Gastroesophageal sphincter (tissue), 4 donors: ENCODE data around the gene LRRC45. TPM values are rescaled to one million over a fixed set of nuclear protein-coding genes. Genes with fewer than 3 reads are reported as not detected.
A peak's percentile ranks its signal among the peaks of the same experiment; 100 is the strongest.

Source experiments
- ATAC-seq: fragments of 150-250 bp; one replicate; pipeline ENCODE4 v1.9.1; 2016; ENCODE audit warnings: mild to moderate bottlenecking, moderate library complexity
- H3K27ac ChIP-seq, 4 donors: fragments of 200-600 bp; sonication (generic) in 3 of 4; 1 replicate in 3 of 4; 2 replicates in 1 of 4; pipeline ENCODE4 v1.5.1; 2016 to 2019
- H3K27me3 ChIP-seq: fragments of 200-600 bp; sonication (generic); one replicate; pipeline ENCODE4 v1.5.1; 2019
- H3K36me3 ChIP-seq, 2 donors: fragments of 200-600 bp; sonication (generic); one replicate each; pipeline ENCODE4 v1.5.1; 2019; ENCODE audit warnings: control low read depth in 1 of 2
- H3K4me1 ChIP-seq, 3 donors: fragments of 200-600 bp; sonication (generic); 1 replicate in 2 of 3; 2 replicates in 1 of 3; pipeline ENCODE4 v1.5.1; 2016 to 2019; ENCODE audit warnings: control low read depth in 2 of 3
- H3K4me3 ChIP-seq, 2 donors: fragments of 200-600 bp; sonication (generic); one replicate each; pipeline ENCODE4 v1.5.1; 2019; ENCODE audit warnings: mild to moderate bottlenecking in 1 of 2, moderate library complexity in 1 of 2
- H3K9me3 ChIP-seq, 3 donors: fragments of 200-600 bp; sonication (generic); one replicate each; pipeline ENCODE4 v1.5.1; 2017 to 2019; ENCODE audit warnings: control low read depth in 2 of 3
- EP300 ChIP-seq: sonication (generic); formaldehyde crosslinking; IDR thresholded peaks from one replicate; pipeline ENCODE4 v1.6.1; 2017; ENCODE audit warnings: antibody characterized with exemption, mild to moderate bottlenecking
- POLR2A ChIP-seq, 2 donors: fragments of 450-650 bp; IDR thresholded peaks; one replicate each; pipeline ENCODE4 v1.6.1; 2017; ENCODE audit warnings: antibody characterized with exemption in 2 of 2, mild to moderate bottlenecking in 2 of 2, moderate library complexity in 1 of 2
- POLR2AphosphoS5 ChIP-seq: sonication (generic); formaldehyde crosslinking; IDR thresholded peaks from one replicate; pipeline ENCODE4 v1.6.1; 2017; ENCODE audit warnings: antibody characterized with exemption
- WGBS, 2 donors: methylation state at CpG; one replicate each; pipeline ENCODE4 v1.1.5; 2018; ENCODE audit warnings: low coverage in 1 of 2; 5-methylcytosine and 5-hydroxymethylcytosine counted together
- total RNA-seq, 4 donors: library from RNA; depleted of rRNA; stranded (reverse); fragments of >200 nt; gene quantifications; one replicate each; pipeline ENCODE4 v1.1.0, GENCODE V29; 2016
- TF ChIP-seq, protein P1 (sequence below), 4 experiments: fragments of 200-600 bp in 2 of 4; fragments of 450-650 bp in 2 of 4; sonication (generic) in 1 of 4; IDR thresholded peaks; one replicate each; pipeline ENCODE4 v1.5.1; 2017 to 2019; ENCODE audit warnings: antibody characterized with exemption in 4 of 4, mild to moderate bottlenecking in 2 of 4, moderate library complexity in 2 of 4

LRRC45 gene
- total RNA-seq, 4 donors from 2014 or later: 4.4 to 16.3 (median 12.4) TPM

DNA sequence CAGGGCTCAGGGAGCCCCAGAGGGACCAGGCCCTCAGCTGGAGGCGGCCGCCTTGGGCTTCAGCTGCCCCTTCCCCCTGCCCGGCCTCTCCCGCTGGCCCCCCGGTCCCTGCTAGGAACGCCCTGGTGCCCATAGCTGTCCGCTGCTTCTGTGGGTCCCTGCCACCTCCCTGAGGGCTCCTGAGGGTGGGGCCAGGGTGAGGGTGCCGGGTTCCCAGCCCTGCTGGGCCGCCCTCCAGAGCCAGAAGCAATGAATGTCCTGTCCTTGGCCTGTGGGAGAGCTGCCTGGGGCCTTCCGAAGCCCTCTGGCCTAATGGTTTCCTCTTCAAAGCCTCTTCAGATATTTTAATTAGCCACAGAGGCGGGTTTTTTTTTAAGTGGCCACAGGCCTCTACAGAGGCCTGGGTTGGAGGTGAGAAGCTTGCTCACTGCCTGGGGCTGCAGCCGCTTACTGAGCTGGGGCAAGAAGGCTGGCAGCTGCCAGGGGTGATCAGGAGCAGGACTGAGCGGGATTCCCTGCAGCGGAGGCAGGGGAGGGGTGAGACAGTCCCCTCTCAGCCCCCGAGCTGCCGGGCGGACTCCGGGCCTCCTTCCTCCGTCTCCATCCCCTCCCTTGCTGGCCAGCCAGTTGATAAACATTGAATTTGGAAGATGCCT lies 10.3 kb upstream of the LRRC45 start:
- H3K27me3 ChIP-seq: no peaks in the 10 kb centered on the region
- WGBS, 2 donors: no CpG with 5 or more reads among the region's 19 CpGs
- peaks cover 0 to 45% of the 10 kb centered on the region in 2 donors for H3K36me3 ChIP-seq
- H3K27ac ChIP-seq: peak overlapping the region in 1 of 4 donors; percentile 48
- no peaks in the 10 kb centered on the region for H3K4me1 ChIP-seq
- H3K4me3 ChIP-seq: no peak overlapping the region
- TF ChIP-seq POLR2A (IDR thresholded peaks at IDR 0.05): no peak
- TF ChIP-seq, protein P1, sequence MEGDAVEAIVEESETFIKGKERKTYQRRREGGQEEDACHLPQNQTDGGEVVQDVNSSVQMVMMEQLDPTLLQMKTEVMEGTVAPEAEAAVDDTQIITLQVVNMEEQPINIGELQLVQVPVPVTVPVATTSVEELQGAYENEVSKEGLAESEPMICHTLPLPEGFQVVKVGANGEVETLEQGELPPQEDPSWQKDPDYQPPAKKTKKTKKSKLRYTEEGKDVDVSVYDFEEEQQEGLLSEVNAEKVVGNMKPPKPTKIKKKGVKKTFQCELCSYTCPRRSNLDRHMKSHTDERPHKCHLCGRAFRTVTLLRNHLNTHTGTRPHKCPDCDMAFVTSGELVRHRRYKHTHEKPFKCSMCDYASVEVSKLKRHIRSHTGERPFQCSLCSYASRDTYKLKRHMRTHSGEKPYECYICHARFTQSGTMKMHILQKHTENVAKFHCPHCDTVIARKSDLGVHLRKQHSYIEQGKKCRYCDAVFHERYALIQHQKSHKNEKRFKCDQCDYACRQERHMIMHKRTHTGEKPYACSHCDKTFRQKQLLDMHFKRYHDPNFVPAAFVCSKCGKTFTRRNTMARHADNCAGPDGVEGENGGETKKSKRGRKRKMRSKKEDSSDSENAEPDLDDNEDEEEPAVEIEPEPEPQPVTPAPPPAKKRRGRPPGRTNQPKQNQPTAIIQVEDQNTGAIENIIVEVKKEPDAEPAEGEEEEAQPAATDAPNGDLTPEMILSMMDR (IDR thresholded peaks at IDR 0.05): no peak
- no peak for TF ChIP-seq EP300
- no peak for TF ChIP-seq POLR2AphosphoS5
- no peaks in the 10 kb centered on the region for H3K9me3 ChIP-seq
- no peak for ATAC-seq

DNA sequence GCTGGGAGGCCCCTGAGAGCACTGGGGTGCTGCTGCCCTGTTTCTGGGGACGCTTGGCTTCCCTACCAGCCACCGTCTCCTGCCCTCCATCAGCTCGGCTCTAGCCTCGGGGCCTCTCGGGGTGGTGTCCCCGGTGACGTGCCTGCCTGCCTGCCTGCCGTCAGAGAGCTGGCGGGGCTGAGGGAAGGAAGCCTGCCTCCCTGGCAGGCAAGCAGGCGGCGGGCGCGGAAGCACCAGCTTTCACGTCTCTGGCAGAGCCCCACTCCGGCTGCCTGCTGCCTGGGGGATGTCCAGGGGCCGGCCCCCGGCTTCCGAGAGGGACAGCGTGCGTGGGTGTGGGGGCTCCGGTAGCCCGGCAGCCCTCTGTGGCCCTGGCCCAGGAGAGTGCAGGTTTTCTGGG lies 9.8 kb upstream of the LRRC45 start:
- peak overlapping the region in 1 of 4 donors; percentile 48 for H3K27ac ChIP-seq
- no CpG with 5 or more reads among the region's 22 CpGs for WGBS, 2 donors
- no peak for TF ChIP-seq POLR2A (IDR thresholded peaks at IDR 0.05)
- no peak for TF ChIP-seq EP300
- TF ChIP-seq, protein P1 (IDR thresholded peaks at IDR 0.05): no peak
- TF ChIP-seq POLR2AphosphoS5: no peak
- H3K9me3 ChIP-seq: no peaks in the 10 kb centered on the region
- H3K27me3 ChIP-seq: no peaks in the 10 kb centered on the region
- peaks cover 0 to 50% of the 10 kb centered on the region in 2 donors for H3K36me3 ChIP-seq
- ATAC-seq: no peak
- H3K4me1 ChIP-seq: no peaks in the 10 kb centered on the region
- H3K4me3 ChIP-seq: no peak overlapping the region

DNA sequence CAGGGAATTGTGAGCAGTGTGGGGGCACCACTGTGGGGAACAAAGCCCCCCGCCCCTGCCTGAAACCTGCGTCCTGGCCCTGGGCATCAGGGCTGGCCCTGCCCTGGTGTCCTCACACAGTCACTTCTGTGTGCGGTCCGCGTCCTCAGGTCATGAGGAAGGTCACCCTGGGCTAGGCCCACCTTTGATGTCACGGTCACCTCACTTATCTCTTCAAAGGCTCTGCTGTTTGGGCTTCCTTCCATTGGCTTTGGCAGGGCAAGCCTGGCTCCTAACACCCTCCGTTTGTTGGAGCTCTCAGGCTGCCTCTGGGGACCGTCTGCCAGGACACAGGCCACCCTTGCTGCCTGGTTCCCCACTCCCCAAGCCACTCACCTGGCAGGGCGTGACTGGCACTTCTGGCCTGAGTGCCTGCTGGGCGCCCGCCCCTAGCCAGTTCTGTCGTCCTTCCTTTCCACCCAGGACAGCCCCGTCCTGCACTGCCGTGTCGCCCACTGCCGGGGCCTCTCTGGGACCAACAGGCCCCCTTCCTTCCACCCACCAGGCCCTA lies 9.3 kb upstream of the LRRC45 start:
- TF ChIP-seq EP300: no peak
- no peak for TF ChIP-seq POLR2A (IDR thresholded peaks at IDR 0.05)
- TF ChIP-seq POLR2AphosphoS5: no peak
- TF ChIP-seq, protein P1 (IDR thresholded peaks at IDR 0.05): no peak
- H3K27ac ChIP-seq: peak overlapping the region in 1 of 4 donors; percentile 48

DNA sequence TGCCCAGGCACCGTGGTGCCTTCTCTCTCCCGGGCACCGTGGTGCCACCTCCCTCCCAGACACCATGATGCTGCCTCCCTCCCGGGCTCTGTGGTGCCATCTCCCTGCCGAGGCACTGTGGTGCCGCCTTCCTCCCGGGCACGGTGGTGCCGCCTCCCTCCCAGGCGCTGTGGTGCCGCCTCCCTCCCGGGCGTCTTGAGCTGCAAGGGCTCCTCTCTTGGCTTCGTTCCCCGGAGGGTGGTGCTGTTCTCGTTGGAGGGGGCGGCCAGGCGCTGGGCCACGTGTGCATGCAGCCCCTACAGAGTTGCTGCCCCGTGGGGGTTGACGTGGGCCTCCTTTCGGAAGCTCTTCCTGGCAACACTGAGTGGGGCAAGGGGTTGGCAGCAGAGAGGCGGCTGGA lies 8.7 kb upstream of the LRRC45 start:
- WGBS, 2 donors: 67 to 84% methylated on average over 4 to 11 of the region's 23 CpGs
- no peaks in the 10 kb centered on the region for H3K27me3 ChIP-seq
- H3K4me3 ChIP-seq: no peak overlapping the region
- no peak for ATAC-seq
- no peaks in the 10 kb centered on the region for H3K9me3 ChIP-seq
- peaks cover 0 to 53% of the 10 kb centered on the region in 2 donors for H3K36me3 ChIP-seq
- no peaks in the 10 kb centered on the region for H3K4me1 ChIP-seq
- no peak overlapping the region for H3K27ac ChIP-seq
- TF ChIP-seq, protein P1 (IDR thresholded peaks at IDR 0.05): no peak
- no peak for TF ChIP-seq POLR2AphosphoS5
- no peak for TF ChIP-seq POLR2A (IDR thresholded peaks at IDR 0.05)
- no peak for TF ChIP-seq EP300

More for the DNA sequence above, 9.3 kb upstream of the LRRC45 start:
- ATAC-seq: no peak
- peaks cover 0 to 53% of the 10 kb centered on the region in 2 donors for H3K36me3 ChIP-seq
- H3K27me3 ChIP-seq: no peaks in the 10 kb centered on the region
- 81 to 100% methylated on average over 5 to 7 of the region's 16 CpGs for WGBS, 2 donors
- H3K4me1 ChIP-seq: no peaks in the 10 kb centered on the region
- no peak overlapping the region for H3K4me3 ChIP-seq
- H3K9me3 ChIP-seq: no peaks in the 10 kb centered on the region

DNA sequence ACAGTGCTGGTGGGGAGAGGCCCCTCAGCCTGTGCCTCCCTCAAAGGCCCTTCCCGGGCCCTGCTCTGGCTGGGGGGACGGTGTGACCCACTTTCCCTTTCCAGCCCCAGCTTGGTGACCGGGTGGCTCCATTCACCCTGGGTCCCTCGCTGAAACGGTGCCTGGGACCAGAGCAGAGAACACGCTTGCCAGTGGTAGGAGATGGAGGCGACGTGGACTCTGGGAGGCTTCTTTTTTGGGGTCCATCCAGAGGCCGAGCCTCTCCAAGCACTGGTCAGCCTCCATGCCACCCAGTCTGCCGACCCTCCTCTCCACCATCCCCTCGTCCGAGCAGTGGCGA lies 8.2 kb upstream of the LRRC45 start:
- H3K4me1 ChIP-seq: peaks cover 0 to 5% (median 0%) of the 10 kb centered on the region in 3 donors
- no CpG with 5 or more reads among the region's 13 CpGs for WGBS, 2 donors
- no peak overlapping the region for H3K4me3 ChIP-seq
- TF ChIP-seq, protein P1 (IDR thresholded peaks at IDR 0.05): no peak
- TF ChIP-seq POLR2AphosphoS5 (no peak), POLR2A (IDR thresholded peaks at IDR 0.05) (no peak), EP300 (no peak)
- H3K36me3 ChIP-seq: peaks cover 0 to 52% of the 10 kb centered on the region in 2 donors
- no peaks in the 10 kb centered on the region for H3K27me3 ChIP-seq
- no peak for ATAC-seq
- H3K27ac ChIP-seq: no peak overlapping the region
- no peaks in the 10 kb centered on the region for H3K9me3 ChIP-seq
